Activated naive CD4-positive, alpha-beta T cell treated with anti-CD3 and anti-CD28 coated beads, Interleukin-2, amount 10 ng/mL, durations not matched to agents 7 days and 5 days (primary cell): Measurements from ENCODE around the gene SPPL2A.
A peak's percentile ranks its signal among the peaks of the same experiment; 100 is the strongest.
"Not testable (repeated sequence)": the region's sequence is repeated elsewhere in the genome, so short reads cannot be mapped to it uniquely, and the experiment has no call there.

Experiments used
- CTCF ChIA-PET: fragments of 350-600 bp; sonication (Branson Sonifier 250); formaldehyde crosslinking; loops from one replicate; lab custom pipeline; 2021; ENCODE audit warnings: antibody characterized with exemption; lab: Charles Lee
- DNase-seq: peaks from one replicate; pipeline ENCODE4 v3.0.0-alpha.2; 2020
- H3K27ac Mint-ChIP-seq: one replicate; pipeline ENCODE4 v1.8.0; 2021; ENCODE audit warnings: mild to moderate bottlenecking, moderate library complexity, mixed read lengths
- H3K27me3 Mint-ChIP-seq: one replicate; pipeline ENCODE4 v1.8.0; 2021; ENCODE audit warnings: mild to moderate bottlenecking, mixed read lengths
- H3K36me3 Mint-ChIP-seq: one replicate; pipeline ENCODE4 v1.8.0; 2021; ENCODE audit warnings: mixed read lengths
- H3K4me1 Mint-ChIP-seq: one replicate; pipeline ENCODE4 v1.8.0; 2021; ENCODE audit warnings: mixed read lengths
- H3K4me3 Mint-ChIP-seq: one replicate; pipeline ENCODE4 v1.8.0; 2021; ENCODE audit warnings: mild to moderate bottlenecking, moderate library complexity, mixed read lengths
- H3K9me3 Mint-ChIP-seq: one replicate; pipeline ENCODE4 v1.8.0; 2021; ENCODE audit warnings: mixed read lengths

Gene SPPL2A, protein sequence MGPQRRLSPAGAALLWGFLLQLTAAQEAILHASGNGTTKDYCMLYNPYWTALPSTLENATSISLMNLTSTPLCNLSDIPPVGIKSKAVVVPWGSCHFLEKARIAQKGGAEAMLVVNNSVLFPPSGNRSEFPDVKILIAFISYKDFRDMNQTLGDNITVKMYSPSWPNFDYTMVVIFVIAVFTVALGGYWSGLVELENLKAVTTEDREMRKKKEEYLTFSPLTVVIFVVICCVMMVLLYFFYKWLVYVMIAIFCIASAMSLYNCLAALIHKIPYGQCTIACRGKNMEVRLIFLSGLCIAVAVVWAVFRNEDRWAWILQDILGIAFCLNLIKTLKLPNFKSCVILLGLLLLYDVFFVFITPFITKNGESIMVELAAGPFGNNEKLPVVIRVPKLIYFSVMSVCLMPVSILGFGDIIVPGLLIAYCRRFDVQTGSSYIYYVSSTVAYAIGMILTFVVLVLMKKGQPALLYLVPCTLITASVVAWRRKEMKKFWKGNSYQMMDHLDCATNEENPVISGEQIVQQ

DNA sequence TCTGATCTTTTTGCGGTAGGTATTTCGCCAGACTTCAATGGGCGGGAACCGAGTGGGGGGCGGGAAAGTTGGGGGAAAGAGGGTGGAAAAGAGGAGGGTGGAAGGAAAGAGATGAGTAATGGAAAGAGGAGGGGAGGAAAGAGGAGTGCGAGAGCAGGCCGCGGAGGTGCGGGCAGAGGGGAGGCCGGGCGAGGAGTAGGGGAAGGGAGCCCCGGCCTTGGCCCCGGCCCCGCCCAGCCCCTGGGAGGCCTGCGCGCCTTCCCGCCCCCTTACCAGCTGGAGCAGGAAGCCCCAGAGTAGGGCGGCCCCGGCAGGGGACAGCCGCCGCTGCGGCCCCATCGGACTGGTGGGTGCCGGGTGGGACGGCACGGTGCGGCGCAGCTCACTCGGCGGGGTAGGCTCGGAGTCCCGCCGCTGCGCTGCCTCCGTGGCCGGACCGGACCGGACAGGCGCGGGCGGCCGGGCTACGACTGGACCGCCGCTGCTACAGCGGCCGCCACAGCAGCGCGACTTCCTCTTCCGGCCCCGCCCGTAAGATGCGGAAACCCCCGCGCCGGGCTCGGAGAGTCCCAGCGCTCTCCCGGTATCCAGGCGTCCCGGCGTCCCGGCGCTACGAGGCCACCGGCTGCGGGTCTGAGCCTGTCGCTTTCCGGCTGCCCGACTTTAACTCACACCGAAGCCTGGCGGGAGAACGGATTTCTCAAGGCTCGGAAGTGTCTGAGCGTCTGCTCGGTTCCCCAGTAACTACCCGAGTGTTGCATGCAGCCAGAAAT lies at the start of gene SPPL2A:
TSS of gene SPPL2A (minus strand) at position 512 of the 773 bp plus-strand sequence. CDS start at position 339, 173 bp downstream.
- Mint-ChIP-seq H3K27ac (peak within 1 kb of the TSS; percentile 95), H3K36me3 (peaks cover 16% of the 10 kb centered on the region), H3K9me3 (no peaks in the 10 kb centered on the region), H3K4me3 (peak within 1 kb of the TSS; percentile 91), H3K4me1 (peaks cover 45% of the 10 kb centered on the region), H3K27me3 (peaks cover 7% of the 10 kb centered on the region)
- DNase-seq = peak; percentile 90
- CTCF ChIA-PET = interaction anchor here (1.6 kb wide), 1 partner anchor 111 kb away, joined by 4 read pairs; no protein-coding TSS in a partner anchor

DNA sequence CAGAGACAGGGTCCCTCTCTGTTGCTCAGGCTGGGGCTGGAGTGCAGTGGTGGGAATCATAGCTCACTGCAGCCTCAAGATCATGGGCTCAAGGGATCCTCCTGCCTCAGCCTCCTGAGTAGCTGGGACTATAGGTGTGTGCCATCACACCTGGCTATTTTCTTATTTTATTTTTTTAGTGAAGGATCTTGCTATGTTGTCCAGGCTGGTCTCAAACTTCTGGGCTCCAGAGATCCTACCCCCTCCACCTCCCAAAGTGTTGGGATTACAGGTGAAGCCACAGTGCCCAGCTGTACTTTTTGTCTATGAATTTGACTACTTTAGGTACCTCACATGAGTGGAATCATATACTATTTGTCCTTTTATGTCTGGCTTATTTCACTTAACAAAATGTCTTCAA lies 49.1 kb upstream of the SPPL2A start:
- no peaks in the 10 kb centered on the region for H3K9me3 Mint-ChIP-seq
- no peaks in the 10 kb centered on the region for H3K4me1 Mint-ChIP-seq
- DNase-seq = no peak
- no peak overlapping the region for H3K27ac Mint-ChIP-seq
- no peak overlapping the region for H3K4me3 Mint-ChIP-seq
- H3K36me3 Mint-ChIP-seq = no peaks in the 10 kb centered on the region
- CTCF ChIA-PET = no interaction called here
- H3K27me3 Mint-ChIP-seq = peaks cover 14% of the 10 kb centered on the region

DNA sequence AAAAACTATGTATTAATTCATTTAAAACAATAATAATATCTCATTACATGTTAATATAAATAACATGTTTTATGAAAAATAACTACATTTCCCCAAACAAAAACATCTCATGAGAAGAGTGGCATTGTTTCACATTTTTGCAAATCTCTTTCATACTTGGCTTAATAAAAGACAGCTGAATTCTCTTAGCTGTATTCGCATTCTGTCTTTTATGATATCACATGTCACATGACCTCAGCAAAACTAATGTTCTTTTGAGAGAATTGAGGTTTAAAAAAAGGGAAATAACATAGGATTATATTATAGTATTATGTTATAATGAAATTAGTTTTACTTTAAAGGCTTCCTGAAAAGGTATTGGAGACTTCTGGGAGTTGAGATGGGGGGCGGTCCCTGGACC lies 48.4 kb upstream of the SPPL2A start:
- Mint-ChIP-seq H3K27ac (no peak overlapping the region), H3K4me3 (no peak overlapping the region), H3K9me3 (no peaks in the 10 kb centered on the region), H3K36me3 (no peaks in the 10 kb centered on the region), H3K4me1 (no peaks in the 10 kb centered on the region), H3K27me3 (peaks cover 14% of the 10 kb centered on the region)
- no peak for DNase-seq
- CTCF ChIA-PET = no interaction called here

DNA sequence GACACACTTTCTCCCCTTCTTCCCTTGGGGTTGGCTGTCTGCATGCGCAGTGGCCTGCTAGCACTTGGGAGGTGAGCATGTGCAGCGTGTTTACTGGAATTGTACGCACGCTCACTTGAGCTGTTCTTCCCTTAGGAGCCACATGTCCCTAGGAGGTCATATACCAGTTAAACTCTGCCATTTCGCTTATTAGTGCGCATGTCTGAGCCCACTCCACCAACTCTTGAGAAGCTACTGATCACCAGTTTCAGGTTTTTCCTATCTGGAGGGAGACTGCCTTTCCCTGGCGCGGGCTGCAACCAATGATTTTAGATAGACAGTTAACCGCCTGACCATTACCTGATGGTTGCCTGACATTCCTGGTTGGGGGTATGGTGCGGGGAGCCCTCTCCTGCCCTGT lies 47.6 kb upstream of the SPPL2A start:
- H3K9me3 Mint-ChIP-seq = no peaks in the 10 kb centered on the region
- H3K4me3 Mint-ChIP-seq = no peak overlapping the region
- no peak overlapping the region for H3K27ac Mint-ChIP-seq
- CTCF ChIA-PET = no interaction called here
- DNase-seq = no peak
- H3K36me3 Mint-ChIP-seq = no peaks in the 10 kb centered on the region
- H3K27me3 Mint-ChIP-seq = peaks cover 14% of the 10 kb centered on the region
- no peaks in the 10 kb centered on the region for H3K4me1 Mint-ChIP-seq

DNA sequence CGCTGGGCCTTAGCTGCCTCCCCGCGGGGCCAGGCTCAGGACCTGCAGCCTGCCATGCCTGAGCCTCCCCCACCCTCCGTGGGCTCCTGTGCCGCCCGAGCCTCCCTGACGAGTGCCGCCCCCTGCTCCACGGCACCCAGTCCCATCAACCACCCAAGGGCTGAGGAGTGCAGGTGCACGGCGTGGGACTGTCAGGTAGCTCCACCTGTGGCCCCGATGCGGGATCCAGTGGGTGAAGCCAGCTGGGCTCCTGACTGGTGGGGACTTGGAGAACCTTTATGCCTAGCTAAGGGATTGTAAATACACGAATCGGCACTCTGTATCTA lies 46.6 kb upstream of the SPPL2A start:
- H3K9me3 Mint-ChIP-seq, CTCF ChIA-PET, H3K27ac Mint-ChIP-seq, H3K4me3 Mint-ChIP-seq, H3K36me3 Mint-ChIP-seq, DNase-seq, H3K4me1 Mint-ChIP-seq: not testable (repeated sequence)
- peaks cover 18% of the 10 kb centered on the region for H3K27me3 Mint-ChIP-seq

DNA sequence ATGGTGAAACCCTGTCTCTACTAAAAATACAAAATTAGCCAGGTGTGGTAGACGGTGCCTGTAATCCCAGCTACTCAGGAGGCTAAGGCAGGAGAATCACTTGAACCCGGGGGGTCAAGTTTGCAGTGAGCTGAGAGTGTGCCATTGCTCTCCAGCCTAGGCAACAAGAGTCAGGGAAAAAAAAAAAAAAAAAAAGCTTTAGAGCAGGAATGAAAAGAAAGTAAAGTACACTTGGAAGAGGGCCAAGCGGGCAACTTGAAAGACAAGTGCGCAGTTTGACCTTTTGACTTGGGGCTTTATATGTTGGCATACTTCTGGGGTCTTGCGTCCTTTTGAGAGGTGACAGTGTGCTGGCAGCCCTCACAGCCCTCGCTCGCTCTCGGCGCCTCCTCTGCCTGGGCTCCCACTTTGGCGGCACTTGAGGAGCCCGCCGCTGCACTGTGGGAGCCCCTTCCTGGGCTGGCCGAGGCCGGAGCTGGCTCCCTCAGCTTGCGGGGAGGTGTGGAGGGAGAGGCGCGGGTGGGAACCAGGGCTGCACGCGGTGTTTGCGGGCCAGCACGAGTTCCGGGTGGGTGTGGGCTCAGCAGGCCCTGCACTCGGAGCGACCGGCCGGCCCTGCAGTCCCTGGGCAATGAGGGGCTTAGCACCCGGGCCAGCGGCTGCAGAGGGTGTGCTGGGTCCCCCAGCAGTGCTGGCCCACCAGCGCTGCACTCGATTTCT lies 46.1 kb upstream of the SPPL2A start:
- H3K4me1 Mint-ChIP-seq, H3K4me3 Mint-ChIP-seq, DNase-seq, H3K9me3 Mint-ChIP-seq, H3K27ac Mint-ChIP-seq, CTCF ChIA-PET, H3K36me3 Mint-ChIP-seq: not testable (repeated sequence)
- peaks cover 18% of the 10 kb centered on the region for H3K27me3 Mint-ChIP-seq

DNA sequence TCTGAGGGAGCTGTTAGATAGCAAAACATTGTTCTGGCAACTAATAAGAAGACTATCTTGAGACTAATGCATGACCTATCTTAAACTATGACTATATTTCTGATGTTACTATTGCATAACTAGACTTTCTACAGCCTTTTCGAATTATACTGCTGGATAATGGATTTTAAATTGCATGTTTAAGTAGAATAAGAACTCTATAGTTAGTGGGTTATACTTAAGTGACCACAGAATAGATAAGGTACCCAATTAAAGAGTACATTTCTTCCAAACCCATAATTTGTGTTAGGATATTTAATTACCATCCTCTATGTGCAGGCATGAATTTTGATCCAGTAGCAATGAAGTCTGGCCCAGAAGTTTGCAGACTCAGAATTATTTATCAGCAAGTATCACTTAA lies 44.6 kb upstream of the SPPL2A start:
- Mint-ChIP-seq H3K27ac (no peak overlapping the region), H3K27me3 (peaks cover 12% of the 10 kb centered on the region), H3K4me1 (no peaks in the 10 kb centered on the region), H3K9me3 (no peaks in the 10 kb centered on the region), H3K36me3 (no peaks in the 10 kb centered on the region), H3K4me3 (no peak overlapping the region)
- CTCF ChIA-PET = interaction anchor here (0.6 kb wide), 1 partner anchor 439 kb away, joined by 3 read pairs; no protein-coding TSS in a partner anchor
- DNase-seq = no peak

DNA sequence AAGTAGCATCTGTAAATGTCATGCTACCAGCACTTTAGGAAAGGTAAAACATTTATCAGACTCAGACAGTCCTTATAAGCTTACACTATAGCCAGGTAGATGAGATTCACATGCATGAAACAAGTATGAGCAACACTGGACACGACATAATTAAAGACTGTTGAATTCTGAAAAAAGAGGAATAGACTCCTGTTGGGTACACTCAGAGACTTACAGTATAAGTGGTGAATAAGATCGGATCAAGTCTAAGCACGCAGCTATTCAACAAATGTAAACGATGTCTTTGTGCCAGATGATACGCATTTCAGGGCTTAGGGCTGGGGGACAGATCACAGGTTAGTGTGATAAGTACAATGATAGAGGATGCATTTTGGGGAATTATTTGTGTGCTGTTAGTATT lies 43.2 kb upstream of the SPPL2A start:
- H3K4me3 Mint-ChIP-seq = no peak overlapping the region
- no peak overlapping the region for H3K27ac Mint-ChIP-seq
- H3K4me1 Mint-ChIP-seq = no peaks in the 10 kb centered on the region
- CTCF ChIA-PET = no interaction called here
- no peaks in the 10 kb centered on the region for H3K36me3 Mint-ChIP-seq
- H3K9me3 Mint-ChIP-seq = no peaks in the 10 kb centered on the region
- no peak for DNase-seq
- H3K27me3 Mint-ChIP-seq = peaks cover 9% of the 10 kb centered on the region

DNA sequence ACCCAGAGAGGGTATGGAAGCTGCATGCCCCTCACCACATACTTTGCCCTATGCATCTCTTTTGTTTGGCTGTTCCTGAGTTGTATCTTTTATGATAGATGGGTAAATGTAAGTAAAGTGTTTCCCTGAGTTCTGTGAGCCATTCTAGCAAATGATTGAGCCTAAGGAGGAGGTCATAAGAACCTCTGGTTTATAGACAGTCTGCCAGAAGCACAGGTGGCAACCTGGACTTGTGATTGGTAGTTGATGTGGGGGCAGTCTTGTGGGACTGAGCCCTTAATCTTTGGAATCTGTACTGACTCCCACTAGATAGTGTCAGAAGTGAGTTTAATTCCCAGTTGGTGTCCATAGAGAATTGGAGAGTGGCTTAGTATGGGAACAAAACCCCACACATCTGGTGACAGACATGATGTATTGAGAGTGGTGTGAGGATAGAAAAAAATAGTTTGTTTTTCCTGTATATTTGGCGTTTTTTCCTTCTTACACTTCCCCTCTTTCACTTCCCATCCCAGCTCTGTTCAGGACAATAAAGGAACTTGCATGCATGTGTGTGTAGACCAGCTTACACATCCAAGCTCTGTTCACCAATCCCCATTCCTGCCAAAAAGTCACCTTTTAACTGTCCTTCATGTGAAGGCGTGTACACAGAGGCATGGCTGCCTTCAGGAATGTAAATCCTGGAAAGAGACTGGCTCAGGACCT lies 38.1 kb upstream of the SPPL2A start:
- Mint-ChIP-seq H3K4me1 (no peaks in the 10 kb centered on the region), H3K9me3 (no peaks in the 10 kb centered on the region), H3K4me3 (no peak overlapping the region), H3K27me3 (peaks cover 4% of the 10 kb centered on the region), H3K27ac (no peak overlapping the region), H3K36me3 (no peaks in the 10 kb centered on the region)
- CTCF ChIA-PET = no interaction called here
- no peak for DNase-seq

DNA sequence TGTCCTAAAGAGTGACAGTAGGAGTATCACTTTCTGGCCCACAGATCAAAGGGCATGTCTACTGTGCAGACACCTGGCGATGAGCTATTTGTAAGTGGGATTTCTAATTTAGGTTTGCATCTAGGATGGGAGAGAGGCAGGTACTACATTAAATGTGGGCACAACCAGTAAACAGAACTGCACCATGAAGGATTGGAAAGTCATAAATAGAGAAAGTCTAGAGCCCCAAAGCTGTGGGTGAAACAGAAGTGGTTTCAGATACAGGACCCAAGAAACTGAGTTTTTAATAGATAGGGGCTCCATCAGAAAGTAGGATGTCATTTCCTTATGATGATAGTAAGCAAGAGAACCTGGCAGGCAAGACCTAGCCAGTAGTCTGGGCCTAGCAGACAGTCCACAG lies 35.2 kb upstream of the SPPL2A start:
- no peak for DNase-seq
- Mint-ChIP-seq H3K9me3 (no peaks in the 10 kb centered on the region), H3K36me3 (no peaks in the 10 kb centered on the region), H3K27ac (no peak overlapping the region), H3K27me3 (no peaks in the 10 kb centered on the region), H3K4me1 (no peaks in the 10 kb centered on the region), H3K4me3 (no peak overlapping the region)
- CTCF ChIA-PET = no interaction called here

DNA sequence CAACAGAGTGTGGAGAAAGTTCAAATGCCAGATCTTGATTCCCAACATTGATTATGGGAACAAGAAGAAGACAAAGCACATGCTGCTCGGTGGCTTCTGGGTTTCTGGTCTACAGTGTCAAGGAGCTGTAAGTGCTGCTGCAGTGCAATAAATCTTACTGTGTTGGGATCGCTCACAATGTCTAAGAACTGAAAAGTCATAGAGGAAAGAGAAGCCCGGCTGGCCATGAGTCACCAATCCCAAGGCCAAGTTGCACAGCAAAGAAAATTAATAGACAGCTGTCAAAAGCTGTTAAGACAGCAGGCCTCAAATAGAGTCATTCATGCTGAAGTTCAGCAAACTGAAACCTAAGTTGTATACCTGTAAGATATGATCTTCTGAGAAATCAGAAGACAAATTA lies 33.2 kb upstream of the SPPL2A start:
- no peaks in the 10 kb centered on the region for H3K4me1 Mint-ChIP-seq
- H3K27me3 Mint-ChIP-seq = no peaks in the 10 kb centered on the region
- no peak for DNase-seq
- no peak overlapping the region for H3K27ac Mint-ChIP-seq
- H3K9me3 Mint-ChIP-seq = no peaks in the 10 kb centered on the region
- H3K4me3 Mint-ChIP-seq = no peak overlapping the region
- H3K36me3 Mint-ChIP-seq = no peaks in the 10 kb centered on the region
- CTCF ChIA-PET = no interaction called here

DNA sequence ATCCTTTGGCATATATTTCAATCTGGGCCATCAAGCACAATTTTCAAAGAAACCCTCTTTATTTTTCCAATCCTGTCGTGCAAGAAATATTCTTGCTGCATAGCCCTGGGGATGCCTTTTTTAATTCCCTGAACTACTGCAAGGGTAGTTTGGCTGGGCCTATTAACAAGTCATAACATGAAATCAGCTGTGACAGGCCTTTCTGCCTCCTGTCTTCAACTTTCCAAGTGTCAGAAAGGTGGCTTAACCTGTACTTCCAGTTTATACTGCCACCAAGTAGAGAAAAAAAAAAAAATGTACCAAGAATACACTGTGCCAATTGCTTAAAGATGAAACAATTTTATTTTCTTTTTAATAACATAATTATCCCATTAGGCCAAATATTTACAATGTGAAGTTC lies 32.4 kb upstream of the SPPL2A start:
- Mint-ChIP-seq H3K27me3 (no peaks in the 10 kb centered on the region), H3K9me3 (no peaks in the 10 kb centered on the region), H3K4me3 (no peak overlapping the region), H3K4me1 (no peaks in the 10 kb centered on the region), H3K27ac (no peak overlapping the region), H3K36me3 (no peaks in the 10 kb centered on the region)
- CTCF ChIA-PET = no interaction called here
- DNase-seq = no peak

DNA sequence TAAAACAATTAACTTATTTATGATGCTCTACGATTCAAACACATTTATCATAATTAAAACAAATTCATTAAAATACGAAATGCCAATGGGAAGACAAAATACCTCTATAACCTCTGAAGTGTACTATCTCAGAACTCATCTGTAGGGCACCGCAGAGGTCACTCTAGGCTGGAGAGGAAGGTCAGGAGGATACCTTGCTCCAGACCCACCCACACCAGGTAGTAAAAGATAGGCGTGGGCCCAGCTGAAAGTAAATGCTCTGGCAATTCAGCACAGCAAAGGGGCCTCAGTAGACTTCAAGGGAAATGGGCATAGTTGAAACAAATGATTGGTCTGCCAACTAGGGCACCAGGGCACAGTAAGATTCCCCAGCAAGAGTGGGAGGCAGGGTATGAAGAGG lies 26.0 kb upstream of the SPPL2A start:
- no peaks in the 10 kb centered on the region for H3K4me1 Mint-ChIP-seq
- no peaks in the 10 kb centered on the region for H3K9me3 Mint-ChIP-seq
- H3K4me3 Mint-ChIP-seq = no peak overlapping the region
- H3K27ac Mint-ChIP-seq = no peak overlapping the region
- H3K27me3 Mint-ChIP-seq = no peaks in the 10 kb centered on the region
- DNase-seq = no peak
- no peaks in the 10 kb centered on the region for H3K36me3 Mint-ChIP-seq
- CTCF ChIA-PET = no interaction called here
